GM12878 (cell line): ENCODE results near the gene ALAS1. TPM values are rescaled to one million over a fixed set of nuclear protein-coding genes. Genes with fewer than 3 reads are reported as not detected.

Experiments used
- ATAC-seq: fragments of 200-7000 bp; cut with Tn5 transposase; 3 replicates; pipeline ENCODE4 v1.9.1; 2020; ENCODE audit warnings: mild to moderate bottlenecking, moderate library complexity
- BruUV-seq: library from RNA; stranded (reverse); fragments of 400-500 nt; replicated peaks from 2 replicates; lab custom pipeline; 2021; lab: Mats Ljungman, UMichigan
- CTCF ChIA-PET: fragments of 300-600 bp; sonication (Branson Sonifier 250); formaldehyde crosslinking; extraction: SDS; loops from one replicate; lab custom pipeline; 2021; ENCODE audit warnings: inconsistent platforms; lab: Yijun Ruan, JAX
- POLR2A ChIA-PET: fragments of 350-600 bp; formaldehyde crosslinking; extraction: SDS; loops from one replicate; lab custom pipeline; 2021; ENCODE audit warnings: inconsistent platforms; lab: Charles Lee
- RAD21 ChIA-PET: fragments of 300-600 bp; sonication (Branson Sonifier 250); formaldehyde crosslinking; loops from one replicate; lab custom pipeline; 2023; ENCODE audit warnings: antibody characterized with exemption; ENCODE audit not compliant: unreplicated experiment; lab: Charles Lee
- SMC1A ChIA-PET: fragments of 300-600 bp; sonication (Branson Sonifier 250); formaldehyde crosslinking; loops from one replicate; lab custom pipeline; 2023; ENCODE audit not compliant: unreplicated experiment, uncharacterized antibody; lab: Charles Lee
- DNase-seq: peaks from one replicate; pipeline ENCODE4 v3.0.0-alpha.2; 2011; ENCODE audit warnings: low read depth, low spot score
- FAIRE-seq: peaks from 3 replicates; lab custom pipeline; 2011; peaks lifted over from hg19 to GRCh38; lab: Jason Lieb, UNC
- H2AFZ ChIP-seq: 2 replicates; pipeline ENCODE4 v1.6.0; 2011; ENCODE audit warnings: low read depth, low read length, control low read depth; ENCODE audit not compliant: control insufficient read depth
- H3K27ac ChIP-seq: 2 replicates; pipeline ENCODE4 v1.5.1; 2011; ENCODE audit warnings: control low read depth; ENCODE audit not compliant: control insufficient read depth, insufficient read depth
- H3K27me3 ChIP-seq, 2 experiments: replicated peaks in 1 of 2; 2 replicates each; pipeline versions ENCODE4 v1.6.0 to v1.6.1; 2011; ENCODE audit warnings: low read length in 1 of 2; ENCODE audit not compliant: control insufficient read depth in 2 of 2, insufficient read depth in 2 of 2
- H3K36me3 ChIP-seq, 2 experiments: 2 replicates each; pipeline ENCODE4 v1.5.1; 2011; ENCODE audit warnings: low read length in 1 of 2; ENCODE audit not compliant: control insufficient read depth in 2 of 2, insufficient read depth in 2 of 2
- H3K4me1 ChIP-seq: 2 replicates; pipeline ENCODE4 v1.6.1; 2011; ENCODE audit warnings: mild to moderate bottlenecking, low read length, moderate library complexity, mixed read lengths; ENCODE audit not compliant: control insufficient read depth, insufficient read depth
- H3K4me2 ChIP-seq: 2 replicates; pipeline ENCODE4 v1.6.0; 2011; ENCODE audit warnings: control low read depth; ENCODE audit not compliant: control insufficient read depth, insufficient read depth
- H3K4me3 ChIP-seq: fragments of 200-600 bp; sonication (generic); 2 replicates; pipeline ENCODE4 v1.5.1; 2016
- H3K79me2 ChIP-seq: 2 replicates; pipeline ENCODE4 v1.6.0; 2011; ENCODE audit warnings: low read length; ENCODE audit not compliant: control insufficient read depth, insufficient read depth
- H3K9ac ChIP-seq: 2 replicates; pipeline ENCODE4 v1.8.0; 2011; ENCODE audit warnings: low read length, control low read depth, mixed read lengths; ENCODE audit not compliant: control insufficient read depth, insufficient read depth
- H3K9me3 ChIP-seq: replicated peaks from 3 replicates; pipeline ENCODE4 v1.5.1; 2011; ENCODE audit warnings: mild to moderate bottlenecking, low read length; ENCODE audit not compliant: control insufficient read depth, insufficient read depth
- H4K20me1 ChIP-seq: 2 replicates; pipeline ENCODE4 v1.6.0; 2011; ENCODE audit not compliant: control insufficient read depth, insufficient read depth
- BCL3 ChIP-seq: IDR thresholded peaks from 2 replicates; pipeline ENCODE4 v1.6.1; 2011; ENCODE audit warnings: borderline replicate concordance, low read depth, mild to moderate bottlenecking, moderate library complexity, low read length; ENCODE audit not compliant: insufficient read depth, poor library complexity, severe bottlenecking
- CBFB ChIP-seq: IDR thresholded peaks from 2 replicates; pipeline ENCODE4 v1.6.1; 2016; ENCODE audit warnings: antibody characterized with exemption, low read depth
- CHD1 ChIP-seq: IDR thresholded peaks from 2 replicates; pipeline ENCODE4 v1.6.1; 2012; ENCODE audit warnings: low read depth, low read length, improper control_type of control experiment
- CHD4 ChIP-seq: fragments of 200-600 bp; sonication (generic); IDR thresholded peaks from 2 replicates; pipeline ENCODE4 v1.6.1; 2016; ENCODE audit warnings: mild to moderate bottlenecking
- HCFC1 ChIP-seq: fragments of 150-350 bp; IDR thresholded peaks from 2 replicates; pipeline ENCODE4 v1.6.1; 2014; ENCODE audit warnings: low read length
- HDAC2 ChIP-seq: fragments of 200-600 bp; sonication (generic); IDR thresholded peaks from 2 replicates; pipeline ENCODE4 v1.6.1; 2017
- IRF3 ChIP-seq: fragments of 450-650 bp; IDR thresholded peaks from 2 replicates; pipeline ENCODE4 v1.6.1; 2014; ENCODE audit warnings: mild to moderate bottlenecking
- NR2F1 ChIP-seq: fragments of 450-650 bp; conservative IDR thresholded peaks from 2 replicates; pipeline ENCODE4 v1.6.1; 2017; ENCODE audit warnings: mild to moderate bottlenecking
- POLR2A ChIP-seq: IDR thresholded peaks from 2 replicates; pipeline ENCODE4 v1.6.1; 2011; ENCODE audit warnings: low read depth, mild to moderate bottlenecking, low read length
- SPI1 ChIP-seq: IDR thresholded peaks from 2 replicates; pipeline ENCODE4 v1.6.1; 2011; ENCODE audit warnings: low read depth, mild to moderate bottlenecking, low read length, moderate library complexity, borderline replicate concordance; ENCODE audit not compliant: insufficient read depth
- SUZ12 ChIP-seq: fragments of 200-600 bp; sonication (generic); IDR thresholded peaks from one replicate; pipeline ENCODE4 v1.6.1; 2018; ENCODE audit warnings: antibody characterized with exemption, mild to moderate bottlenecking; ENCODE audit not compliant: unreplicated experiment
- ZNF384 ChIP-seq: IDR thresholded peaks from 2 replicates; pipeline ENCODE4 v1.6.1; 2012; ENCODE audit warnings: low read depth, mild to moderate bottlenecking, low read length, improper control_type of control experiment, borderline replicate concordance
- WGBS: methylation state at CpG from one replicate; pipeline ENCODE4 v1.1.6; 2016; ENCODE audit warnings: low lambda C conversion rate; ENCODE audit not compliant: insufficient replicate concordance, insufficient coverage; ENCODE audit errors: missing lambda C conversion rate; 5-methylcytosine and 5-hydroxymethylcytosine counted together
- in situ Hi-C: fragments of 300-500 bp; cut with MboI; formaldehyde crosslinking; loops from 9 replicates; pipeline ENCODE4 v1.14.3; 2018; ENCODE audit warnings: mixed read lengths
- intact Hi-C: fragments of 100-400 bp; cut with micrococcal nuclease; formaldehyde crosslinking; loops from one replicate; pipeline ENCODE4 v1.14.2; 2022; ENCODE audit not compliant: unreplicated experiment
- polyA plus RNA-seq, 11 experiments: library from polyadenylated mRNA; depleted of rRNA in 4 of 11; unstranded in 6 of 11; stranded (reverse) in 5 of 11; fragments of >200 nt; fragmentation: Nextera tagmentation in 4 of 11; fragmentation: Illumina TruSeq in 1 of 11; extraction: Ambion mirVana in 4 of 11; extraction: Trizol in 1 of 11; gene quantifications; 1 replicate in 1 of 11; 2 replicates in 10 of 11; pipeline versions ENCODE4 v1.2.1 to v1.2.3, GENCODE V29; 2011 to 2016; ENCODE audit warnings: inconsistent platforms in 2 of 11, missing spikeins in 2 of 11, low read depth in 1 of 11
- total RNA-seq, 4 experiments: library from RNA; depleted of rRNA in 3 of 4; stranded (reverse); fragments of >200 nt in 3 of 4; fragmentation: Illumina TruSeq in 1 of 4; extraction: Trizol in 1 of 4; gene quantifications; 2 replicates each; pipeline versions ENCODE4 v1.2.1 to v1.2.3, GENCODE V29; 2013 to 2021

The ALAS1 gene
- total and polyA plus RNA-seq, 10 of the 15 experiments (the other 5 are each of a cell fraction or from before 2014, with no cell fraction given) = 69.9 to 115 (median 94.1) TPM

- TF ChIP-seq HDAC2 (no peak), ZNF384 (no peak), POLR2A (peak; percentile 30; the same call in 1 of the 2 replicates)
- H3K9me3 ChIP-seq = no peaks in the 10 kb centered on the region
- WGBS = 95% methylated on average over 18 of the region's 18 CpGs
- SMC1A ChIA-PET = interaction anchor here (0.5 kb wide), 1 partner anchor 30 kb away, joined by 4 read pairs; no protein-coding TSS in a partner anchor
- in situ Hi-C loops = no loop called here
- CTCF ChIA-PET = interaction anchor here (1.1 to 5.6 kb wide), 3 partner anchors 9 to 128 kb away, joined by 4 to 44 read pairs (median 6); no protein-coding TSS in a partner anchor
- POLR2A ChIA-PET = interaction anchor here (1.0 to 1.5 kb wide), 3 partner anchors 10 to 49 kb away, joined by 3 read pairs; no protein-coding TSS in a partner anchor
- H3K9ac ChIP-seq = no peak overlapping the region
- no peak overlapping the region for H3K4me2 ChIP-seq
- no peak for FAIRE-seq
- H3K27ac ChIP-seq = no peak overlapping the region
- no peaks in the 10 kb centered on the region for H3K27me3 ChIP-seq
- H3K79me2 ChIP-seq = no peaks in the 10 kb centered on the region; the same call in 1 of the 2 replicates
- intact Hi-C loops = no loop called here
- RAD21 ChIA-PET = interaction anchor here (1.5 kb wide), 1 partner anchor 9 kb away, joined by 4 read pairs; no protein-coding TSS in a partner anchor
- no peaks in the 10 kb centered on the region for H4K20me1 ChIP-seq
- DNase-seq = no peak
- peaks cover 25 to 48% of the 10 kb centered on the region in 2 experiments for H3K36me3 ChIP-seq
- H3K4me1 ChIP-seq = no peaks in the 10 kb centered on the region
- no peak for ATAC-seq
- H2AFZ ChIP-seq = no peak overlapping the region
- no TSS peak for BruUV-seq
- H3K4me3 ChIP-seq = no peak overlapping the region
These were observed 13.4 kb downstream of the ALAS1 start for GRCh38 chr3:52211268-52211891.

- Histone ChIP-seq H3K79me2 (no peaks in the 10 kb centered on the region), H3K4me3 (no peak overlapping the region), H2AFZ (no peak overlapping the region), H3K9ac (no peak overlapping the region), H3K4me1 (peaks cover 5% of the 10 kb centered on the region), H3K27ac (no peak overlapping the region), H3K9me3 (no peaks in the 10 kb centered on the region), H3K36me3 (peaks cover 23 to 41% of the 10 kb centered on the region in 2 experiments), H4K20me1 (no peaks in the 10 kb centered on the region), H3K4me2 (no peak overlapping the region), H3K27me3 (no peaks in the 10 kb centered on the region)
- SMC1A ChIA-PET = no interaction called here
- RAD21 ChIA-PET = interaction anchor here (0.7 kb wide), 1 partner anchor 209 kb away, joined by 3 read pairs; no protein-coding TSS in a partner anchor
- ATAC-seq (no peak), DNase-seq (no peak), FAIRE-seq (no peak)
- POLR2A ChIA-PET = interaction anchor here (0.6 to 1.5 kb wide), 2 partner anchors 40 to 89 kb away, joined by 3 to 4 read pairs; no protein-coding TSS in a partner anchor
- no TSS peak for BruUV-seq
- intact Hi-C loops (no loop called here), in situ Hi-C loops (no loop called here)
- CTCF ChIA-PET = interaction anchor here (1.0 to 5.6 kb wide), 2 partner anchors 8 kb away, joined by 5 to 44 read pairs; no protein-coding TSS in a partner anchor
- 97% methylated on average over 8 of the region's 8 CpGs for WGBS
- TF ChIP-seq BCL3 = no peak
- no peak for TF ChIP-seq SUZ12
- no peak for TF ChIP-seq CHD1
- TF ChIP-seq IRF3 = no peak
- TF ChIP-seq HCFC1 = no peak
- no peak for TF ChIP-seq SPI1
- no peak for TF ChIP-seq CHD4
- no peak for TF ChIP-seq NR2F1
- no peak for TF ChIP-seq CBFB
These were observed 15.0 kb downstream of the ALAS1 start for GRCh38 chr3:52213005-52213404.
